DOHH2 (cell line): ENCODE results near the gene RFXANK.

ENCODE experiments used
- H3F3A ChIP-seq: fragments of 200-600 bp; sonication (generic), shearing (Covaris generic); 2 replicates; pipeline ENCODE4 v1.6.0; 2016; ENCODE audit warnings: antibody characterized with exemption, mild to moderate bottlenecking; ENCODE audit not compliant: control insufficient read depth, insufficient read depth
- H3K27ac ChIP-seq: fragments of 200-600 bp; sonication (generic); 2 replicates; pipeline ENCODE4 v1.5.1; 2014; ENCODE audit warnings: low read depth, mild to moderate bottlenecking, low read length, moderate library complexity
- H3K27me3 ChIP-seq: fragments of 200-600 bp; sonication (generic); 2 replicates; pipeline ENCODE4 v1.6.1; 2014; ENCODE audit warnings: mild to moderate bottlenecking, low read length, mixed read lengths; ENCODE audit not compliant: control insufficient read depth
- H3K36me3 ChIP-seq: fragments of 200-600 bp; sonication (generic); 2 replicates; pipeline ENCODE4 v1.6.1; 2014; ENCODE audit warnings: mild to moderate bottlenecking, low read length, moderate library complexity, mixed read lengths; ENCODE audit not compliant: control insufficient read depth
- H3K4me1 ChIP-seq: fragments of 200-600 bp; sonication (generic); 2 replicates; pipeline ENCODE4 v1.6.1; 2014; ENCODE audit warnings: mild to moderate bottlenecking, low read length, mixed read lengths; ENCODE audit not compliant: control insufficient read depth
- H3K4me2 ChIP-seq: fragments of 200-600 bp; sonication (generic); 2 replicates; pipeline ENCODE4 v1.6.0; 2014; ENCODE audit warnings: mild to moderate bottlenecking, low read length, moderate library complexity
- H3K4me3 ChIP-seq: fragments of 200-600 bp; sonication (generic); 2 replicates; pipeline ENCODE4 v1.5.1; 2014; ENCODE audit warnings: mild to moderate bottlenecking, low read length, mixed read lengths
- H3K79me2 ChIP-seq: fragments of 200-600 bp; sonication (generic); 2 replicates; pipeline ENCODE4 v1.6.1; 2014; ENCODE audit warnings: mild to moderate bottlenecking, low read length, mixed read lengths; ENCODE audit not compliant: control insufficient read depth
- H3K9me2 ChIP-seq: fragments of 200-600 bp; sonication (generic); replicated peaks from 2 replicates; pipeline ENCODE4 v1.6.1; 2014; ENCODE audit warnings: mild to moderate bottlenecking, low read length, mixed read lengths; ENCODE audit not compliant: control insufficient read depth
- H3K9me3 ChIP-seq: fragments of 200-600 bp; sonication (generic); 2 replicates; pipeline ENCODE4 v1.6.1; 2014; ENCODE audit warnings: antibody characterized with exemption, low read length, mixed read lengths; ENCODE audit not compliant: control insufficient read depth, insufficient read depth
- H4K20me1 ChIP-seq: fragments of 200-600 bp; sonication (generic); 2 replicates; pipeline ENCODE4 v1.6.0; 2014; ENCODE audit warnings: low read depth, mild to moderate bottlenecking, antibody characterized with exemption, low read length, moderate library complexity; ENCODE audit not compliant: control insufficient read depth, insufficient read depth
- CTCF ChIP-seq: fragments of 200-600 bp; sonication (generic); IDR thresholded peaks from one replicate; pipeline ENCODE4 v1.5.1; 2014; ENCODE audit warnings: antibody characterized with exemption, mild to moderate bottlenecking, low read depth, low read length; ENCODE audit not compliant: poor library complexity, severe bottlenecking
- EZH2phosphoT487 ChIP-seq: fragments of 200-600 bp; sonication (generic); IDR thresholded peaks from 2 replicates; pipeline ENCODE4 v1.6.1; 2017; ENCODE audit warnings: borderline replicate concordance, mild to moderate bottlenecking, antibody characterized with exemption, low read length, moderate library complexity, mixed read lengths

The RFXANK gene

GRCh38 chr19:19149435-19149834 lies 42.6 kb upstream of the RFXANK start:
- peaks cover 49% of the 10 kb centered on the region for H3F3A ChIP-seq
- 0 out of 2 replicates have a peak overlapping the region, but pooled peaks have one; percentile 6 for H3K27ac ChIP-seq
- no peaks in the 10 kb centered on the region for H3K27me3 ChIP-seq
- no peak overlapping the region for H3K4me3 ChIP-seq
- H4K20me1 ChIP-seq = peaks cover 6% of the 10 kb centered on the region; the same call in 1 of the 2 replicates
- TF ChIP-seq EZH2phosphoT487 (no peak), CTCF (no peak)
- H3K4me1 ChIP-seq = peaks cover 84% of the 10 kb centered on the region
- no peaks in the 10 kb centered on the region for H3K9me2 ChIP-seq
- H3K4me2 ChIP-seq = no peak overlapping the region
- no peaks in the 10 kb centered on the region for H3K9me3 ChIP-seq
- peaks cover 82% of the 10 kb centered on the region for H3K36me3 ChIP-seq
- peaks cover 36% of the 10 kb centered on the region for H3K79me2 ChIP-seq

GRCh38 chr19:19151418-19151817 lies 40.6 kb upstream of the RFXANK start:
- H4K20me1 ChIP-seq = peaks cover 6% of the 10 kb centered on the region; the same call in 1 of the 2 replicates
- TF ChIP-seq EZH2phosphoT487 = no peak
- no peak for TF ChIP-seq CTCF
- peaks cover 80% of the 10 kb centered on the region for H3K36me3 ChIP-seq

GRCh38 chr19:19152668-19153384 lies 39.2 kb upstream of the RFXANK start:
- H3K4me2 ChIP-seq = peak overlapping the region; percentile 29
- no peaks in the 10 kb centered on the region for H3K9me2 ChIP-seq
- peaks cover 82% of the 10 kb centered on the region for H3K36me3 ChIP-seq
- no peak overlapping the region for H3K4me3 ChIP-seq
- H3K4me1 ChIP-seq = peaks cover 84% of the 10 kb centered on the region
- H3K79me2 ChIP-seq = peaks cover 64% of the 10 kb centered on the region
- TF ChIP-seq CTCF = no peak
- TF ChIP-seq EZH2phosphoT487 = no peak
- peaks cover 6% of the 10 kb centered on the region; the same call in 1 of the 2 replicates for H4K20me1 ChIP-seq
- peaks cover 55% of the 10 kb centered on the region for H3F3A ChIP-seq
- H3K9me3 ChIP-seq = no peaks in the 10 kb centered on the region
- no peaks in the 10 kb centered on the region for H3K27me3 ChIP-seq
- H3K27ac ChIP-seq = peak overlapping the region; percentile 97

More at GRCh38 chr19:19151418-19151817, 40.6 kb upstream of the RFXANK start:
- H3K27ac ChIP-seq = peak overlapping the region; percentile 0; the same call in 1 of the 2 replicates
- peaks cover 50% of the 10 kb centered on the region for H3K79me2 ChIP-seq
- H3K4me2 ChIP-seq = no peak overlapping the region
- no peaks in the 10 kb centered on the region for H3K27me3 ChIP-seq
- no peak overlapping the region for H3K4me3 ChIP-seq
- H3F3A ChIP-seq = peaks cover 47% of the 10 kb centered on the region
- H3K9me2 ChIP-seq = no peaks in the 10 kb centered on the region
- no peaks in the 10 kb centered on the region for H3K9me3 ChIP-seq
- H3K4me1 ChIP-seq = peaks cover 83% of the 10 kb centered on the region
